ENCODE results near the gene ST6GALNAC4. TPM values are rescaled to one million over a fixed set of nuclear protein-coding genes. Genes with fewer than 3 reads are reported as not detected.

The ST6GALNAC4 gene, protein sequence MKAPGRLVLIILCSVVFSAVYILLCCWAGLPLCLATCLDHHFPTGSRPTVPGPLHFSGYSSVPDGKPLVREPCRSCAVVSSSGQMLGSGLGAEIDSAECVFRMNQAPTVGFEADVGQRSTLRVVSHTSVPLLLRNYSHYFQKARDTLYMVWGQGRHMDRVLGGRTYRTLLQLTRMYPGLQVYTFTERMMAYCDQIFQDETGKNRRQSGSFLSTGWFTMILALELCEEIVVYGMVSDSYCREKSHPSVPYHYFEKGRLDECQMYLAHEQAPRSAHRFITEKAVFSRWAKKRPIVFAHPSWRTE
- 10 to 100 TPM; 25.4 to 66.5 TPM for total RNA-seq

DNA sequence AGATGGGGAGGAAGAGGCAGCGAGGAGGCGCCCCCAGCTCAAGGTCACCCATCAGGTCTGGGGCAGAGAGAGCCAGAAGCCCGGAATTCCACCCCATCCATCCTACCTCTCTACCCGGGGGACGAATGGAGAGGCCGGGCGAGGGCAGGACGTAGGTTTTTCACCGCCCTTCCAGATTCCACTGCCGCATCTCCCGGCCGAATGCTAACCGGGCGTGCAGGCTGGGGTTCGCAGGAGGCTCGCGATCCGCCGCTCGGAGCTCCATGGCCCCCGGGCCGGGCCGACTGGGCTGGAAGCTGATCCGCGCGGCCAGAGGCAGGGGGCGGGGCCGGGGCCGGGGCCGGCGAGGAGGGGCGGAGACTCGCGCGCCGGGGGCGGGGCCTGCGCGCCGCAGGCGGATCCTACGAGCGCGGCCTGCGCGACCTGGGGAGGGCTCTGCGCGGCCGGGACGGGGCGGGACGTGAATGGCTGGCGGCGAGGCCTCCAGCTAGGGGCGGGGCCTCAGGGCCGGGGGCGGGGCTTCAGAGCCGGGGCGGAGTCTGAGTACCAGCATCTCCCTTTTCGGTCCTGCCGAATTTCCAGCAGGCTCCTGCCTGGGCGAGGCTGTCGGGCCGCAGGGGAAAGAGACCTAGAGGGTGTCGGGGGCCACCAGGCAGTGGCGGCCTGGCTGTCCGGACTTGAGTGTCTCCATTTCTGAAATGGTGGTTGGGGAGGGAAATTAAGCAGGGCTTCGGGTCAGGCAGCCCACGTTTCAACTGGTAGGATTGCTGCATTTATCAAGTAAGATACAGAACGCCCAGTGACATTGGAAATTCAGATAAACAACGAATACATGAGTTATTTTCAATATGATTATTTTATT is at the start of gene ST6GALNAC4:
Gene ST6GALNAC4, minus strand, starts transcription at position 322 of the 862 bp plus-strand sequence. CDS start 622 bp downstream, outside the sequence.
- Histone ChIP-seq H3K9me3 (no peaks in the 10 kb centered on the region), H3K4me3 (peak within 1 kb of the TSS; percentile 59), H3K9ac (ENCODE audit: low read depth in 2 of 2, low read length in 2 of 2) (peak within 1 kb of the TSS; percentile 36 to 82), H3K36me3 (no peaks in the 10 kb centered on the region), H3K27ac (peak within 1 kb of the TSS; percentile 57), H3K27me3 (no peaks in the 10 kb centered on the region), H3K4me1 (peaks cover 35% of the 10 kb centered on the region)
- intact Hi-C loops (cut with DNase I) = loop anchor here (2.0 to 5.0 kb wide), 2 partner anchors 46 to 130 kb away; partner anchors contain the start of gene CDK9
- peak; percentile 97 for DNase-seq
- TF ChIP-seq, protein P1, sequence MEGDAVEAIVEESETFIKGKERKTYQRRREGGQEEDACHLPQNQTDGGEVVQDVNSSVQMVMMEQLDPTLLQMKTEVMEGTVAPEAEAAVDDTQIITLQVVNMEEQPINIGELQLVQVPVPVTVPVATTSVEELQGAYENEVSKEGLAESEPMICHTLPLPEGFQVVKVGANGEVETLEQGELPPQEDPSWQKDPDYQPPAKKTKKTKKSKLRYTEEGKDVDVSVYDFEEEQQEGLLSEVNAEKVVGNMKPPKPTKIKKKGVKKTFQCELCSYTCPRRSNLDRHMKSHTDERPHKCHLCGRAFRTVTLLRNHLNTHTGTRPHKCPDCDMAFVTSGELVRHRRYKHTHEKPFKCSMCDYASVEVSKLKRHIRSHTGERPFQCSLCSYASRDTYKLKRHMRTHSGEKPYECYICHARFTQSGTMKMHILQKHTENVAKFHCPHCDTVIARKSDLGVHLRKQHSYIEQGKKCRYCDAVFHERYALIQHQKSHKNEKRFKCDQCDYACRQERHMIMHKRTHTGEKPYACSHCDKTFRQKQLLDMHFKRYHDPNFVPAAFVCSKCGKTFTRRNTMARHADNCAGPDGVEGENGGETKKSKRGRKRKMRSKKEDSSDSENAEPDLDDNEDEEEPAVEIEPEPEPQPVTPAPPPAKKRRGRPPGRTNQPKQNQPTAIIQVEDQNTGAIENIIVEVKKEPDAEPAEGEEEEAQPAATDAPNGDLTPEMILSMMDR (IDR thresholded peaks at IDR 0.05) = no peak

DNA sequence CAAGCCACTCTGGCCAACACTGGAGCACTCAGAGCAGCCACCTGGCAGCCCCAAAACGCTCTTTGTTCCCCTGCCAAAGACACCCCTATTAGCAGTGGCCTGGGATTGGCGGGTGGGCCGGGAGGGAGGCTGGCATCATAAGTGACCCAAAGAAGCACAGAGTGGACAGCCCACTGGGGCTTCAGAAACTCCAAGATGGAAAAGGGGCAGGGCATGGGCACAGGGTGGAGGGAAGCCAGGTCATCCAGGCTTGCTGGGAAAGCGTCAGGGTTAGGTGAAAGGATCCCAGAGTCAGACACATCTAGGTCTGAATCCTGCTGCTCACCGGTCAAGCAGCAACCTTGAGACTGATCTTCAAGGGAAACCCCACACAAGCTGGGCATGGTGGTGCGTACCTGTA is 49.1 kb upstream of the ST6GALNAC4 start:
- intact Hi-C loops (cut with DNase I) = no loop called here
- TF ChIP-seq, protein P1 (IDR thresholded peaks at IDR 0.05) = no peak
- peak overlapping the region; percentile 96 for H3K27ac ChIP-seq
- H3K27me3 ChIP-seq = no peaks in the 10 kb centered on the region
- H3K9me3 ChIP-seq = no peaks in the 10 kb centered on the region
- peaks cover 66% of the 10 kb centered on the region for H3K4me1 ChIP-seq
- no peak overlapping the region for H3K4me3 ChIP-seq
- H3K9ac ChIP-seq (ENCODE audit: low read depth in 2 of 2, low read length in 2 of 2) = peak overlapping the region; percentile 64 to 80
- no peak for DNase-seq
- H3K36me3 ChIP-seq = no peaks in the 10 kb centered on the region

DNA sequence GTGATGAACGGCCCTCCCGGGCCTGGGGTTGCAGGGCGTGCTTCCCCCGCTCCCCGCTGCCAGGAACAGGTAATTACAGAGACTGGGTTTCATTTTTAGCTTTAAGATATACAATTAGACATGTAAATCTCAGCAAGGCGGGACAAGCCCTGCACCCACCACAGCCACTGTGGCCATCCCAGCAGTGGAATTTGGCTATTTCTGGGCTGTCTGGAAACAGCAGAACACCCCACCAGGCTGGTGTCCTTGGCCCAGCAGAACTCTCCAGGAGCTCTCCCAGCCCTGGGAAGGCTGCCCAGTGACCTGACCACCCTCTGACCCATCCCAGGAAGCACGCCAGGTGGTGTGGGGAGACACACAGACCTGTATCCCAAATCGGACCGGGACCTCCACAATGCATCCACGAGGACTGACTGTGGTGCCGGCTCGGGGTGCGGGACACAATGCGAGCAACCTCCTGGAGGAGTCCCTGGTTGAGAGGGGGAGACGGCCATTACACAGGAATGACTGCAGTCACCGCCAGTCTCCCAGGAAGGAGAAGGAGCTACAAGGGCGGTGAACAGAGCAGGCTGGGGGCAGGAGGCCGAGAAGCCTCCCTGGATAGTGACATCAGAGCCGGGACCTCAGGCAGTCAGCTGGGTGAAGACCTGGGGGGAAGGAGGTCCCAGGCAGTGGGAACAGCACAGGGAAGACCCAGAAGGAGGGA is 46.7 kb upstream of the ST6GALNAC4 start:
- intact Hi-C loops (cut with DNase I) = no loop called here

DNA sequence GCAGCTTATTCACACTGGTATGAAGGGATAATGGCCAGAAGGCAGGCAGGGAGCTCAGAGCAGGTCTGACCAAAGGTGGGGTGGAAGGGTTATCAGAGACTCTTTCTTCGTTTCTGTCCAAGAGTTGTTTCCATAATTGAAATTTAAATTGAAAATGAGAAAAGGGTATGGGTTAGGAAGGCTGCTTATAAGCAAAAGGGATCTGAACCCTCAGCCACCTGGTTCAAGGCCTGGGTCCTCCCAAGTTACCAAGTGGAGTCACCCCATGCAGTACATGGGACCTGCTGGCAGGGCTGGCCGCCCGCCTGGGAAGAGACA is 46.2 kb upstream of the ST6GALNAC4 start:
- H3K4me3 ChIP-seq = no peak overlapping the region

More for the DNA sequence above, 46.7 kb upstream of the ST6GALNAC4 start:
- no peak for DNase-seq
- H3K4me1 ChIP-seq = peaks cover 55% of the 10 kb centered on the region
- peak overlapping the region; percentile 96 for H3K27ac ChIP-seq
- TF ChIP-seq, protein P1 (IDR thresholded peaks at IDR 0.05) = no peak
- H3K9me3 ChIP-seq = no peaks in the 10 kb centered on the region
- H3K36me3 ChIP-seq = no peaks in the 10 kb centered on the region
- H3K27me3 ChIP-seq = no peaks in the 10 kb centered on the region
- H3K9ac ChIP-seq (ENCODE audit: low read depth in 2 of 2, low read length in 2 of 2) = peak overlapping the region in 1 of 2 donors; percentile 48
- no peak overlapping the region for H3K4me3 ChIP-seq

More for the DNA sequence above, 46.2 kb upstream of the ST6GALNAC4 start:
- Histone ChIP-seq H3K27ac (peak overlapping the region; percentile 96), H3K36me3 (no peaks in the 10 kb centered on the region), H3K9ac (ENCODE audit: low read depth in 2 of 2, low read length in 2 of 2) (peak overlapping the region in 1 of 2 donors; percentile 14), H3K9me3 (no peaks in the 10 kb centered on the region), H3K4me1 (peaks cover 50% of the 10 kb centered on the region), H3K27me3 (no peaks in the 10 kb centered on the region)
- DNase-seq = no peak
- TF ChIP-seq, protein P1 (IDR thresholded peaks at IDR 0.05) = no peak
- intact Hi-C loops (cut with DNase I) = no loop called here
